ENCODE measurements around the gene UTP25. TPM values are rescaled to one million over a fixed set of nuclear protein-coding genes. Genes with fewer than 3 reads are reported as not detected.

UTP25 gene
- total RNA-seq, 1 donor: 22.1 TPM

DNA sequence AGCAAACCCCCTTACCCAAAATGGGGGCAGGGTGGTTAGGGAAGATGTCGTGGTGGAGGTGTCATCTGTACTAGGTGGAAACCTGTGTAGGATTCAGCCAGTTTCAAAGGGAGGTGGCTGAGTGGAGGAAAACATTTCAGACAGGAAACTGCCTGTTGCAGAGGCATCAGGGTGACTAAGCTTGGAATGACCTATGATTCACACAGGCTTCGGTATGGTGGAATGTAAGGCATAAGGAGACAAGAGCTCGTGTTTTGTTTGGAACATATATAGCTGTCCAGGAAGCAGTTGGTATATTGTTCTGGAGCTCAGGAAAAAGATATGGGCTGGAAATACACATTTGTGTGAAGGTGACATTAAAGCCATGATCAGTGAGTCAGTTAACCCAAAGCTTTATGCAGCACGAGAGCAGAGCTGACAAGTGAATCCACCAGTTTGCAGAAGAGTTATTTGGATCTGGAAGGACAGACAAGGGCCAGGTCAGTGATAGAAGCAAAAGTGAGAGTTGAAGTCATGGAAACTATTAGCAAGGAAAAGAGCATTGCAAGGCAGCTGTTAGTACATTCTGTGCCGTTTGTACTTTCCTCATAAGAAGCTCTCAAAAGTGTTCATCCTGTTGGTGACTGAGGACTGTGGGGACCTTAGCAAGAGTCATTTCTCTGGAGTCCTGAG, 12.2 kb downstream of the UTP25 start:
- peaks cover 49% of the 10 kb centered on the region for H3K4me1 ChIP-seq (ENCODE audit: insufficient read depth, low read length)
- DNase-seq (ENCODE audit: insufficient read length, low spot score, missing footprints): peak; percentile 86
- H3K36me3 ChIP-seq (ENCODE audit: insufficient read depth, low read length): peaks cover 81% of the 10 kb centered on the region
- H3K27me3 ChIP-seq (ENCODE audit: insufficient read depth, low read length): no peaks in the 10 kb centered on the region
- no peaks in the 10 kb centered on the region for H3K9me3 ChIP-seq (ENCODE audit: low read depth, low read length)
- peaks cover 55% of the 10 kb centered on the region for H3K79me2 ChIP-seq (ENCODE audit: insufficient read depth, low read length)
- H3K27ac ChIP-seq (ENCODE audit: low read depth, low read length): peak overlapping the region; percentile 92
- no peak overlapping the region for H2AFZ ChIP-seq (ENCODE audit: low read length)
- no peaks in the 10 kb centered on the region for H4K20me1 ChIP-seq (ENCODE audit: insufficient read depth, low read length)
- TF ChIP-seq, protein P1, sequence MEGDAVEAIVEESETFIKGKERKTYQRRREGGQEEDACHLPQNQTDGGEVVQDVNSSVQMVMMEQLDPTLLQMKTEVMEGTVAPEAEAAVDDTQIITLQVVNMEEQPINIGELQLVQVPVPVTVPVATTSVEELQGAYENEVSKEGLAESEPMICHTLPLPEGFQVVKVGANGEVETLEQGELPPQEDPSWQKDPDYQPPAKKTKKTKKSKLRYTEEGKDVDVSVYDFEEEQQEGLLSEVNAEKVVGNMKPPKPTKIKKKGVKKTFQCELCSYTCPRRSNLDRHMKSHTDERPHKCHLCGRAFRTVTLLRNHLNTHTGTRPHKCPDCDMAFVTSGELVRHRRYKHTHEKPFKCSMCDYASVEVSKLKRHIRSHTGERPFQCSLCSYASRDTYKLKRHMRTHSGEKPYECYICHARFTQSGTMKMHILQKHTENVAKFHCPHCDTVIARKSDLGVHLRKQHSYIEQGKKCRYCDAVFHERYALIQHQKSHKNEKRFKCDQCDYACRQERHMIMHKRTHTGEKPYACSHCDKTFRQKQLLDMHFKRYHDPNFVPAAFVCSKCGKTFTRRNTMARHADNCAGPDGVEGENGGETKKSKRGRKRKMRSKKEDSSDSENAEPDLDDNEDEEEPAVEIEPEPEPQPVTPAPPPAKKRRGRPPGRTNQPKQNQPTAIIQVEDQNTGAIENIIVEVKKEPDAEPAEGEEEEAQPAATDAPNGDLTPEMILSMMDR (IDR thresholded peaks at IDR 0.05; ENCODE audit: extremely low read depth, low read depth, low read length): no peak
- peak overlapping the region; percentile 29 for H3K4me3 ChIP-seq (ENCODE audit: insufficient read depth, low read length)
- peak overlapping the region; percentile 63 for H3K4me2 ChIP-seq (ENCODE audit: insufficient read depth, low read length)

DNA sequence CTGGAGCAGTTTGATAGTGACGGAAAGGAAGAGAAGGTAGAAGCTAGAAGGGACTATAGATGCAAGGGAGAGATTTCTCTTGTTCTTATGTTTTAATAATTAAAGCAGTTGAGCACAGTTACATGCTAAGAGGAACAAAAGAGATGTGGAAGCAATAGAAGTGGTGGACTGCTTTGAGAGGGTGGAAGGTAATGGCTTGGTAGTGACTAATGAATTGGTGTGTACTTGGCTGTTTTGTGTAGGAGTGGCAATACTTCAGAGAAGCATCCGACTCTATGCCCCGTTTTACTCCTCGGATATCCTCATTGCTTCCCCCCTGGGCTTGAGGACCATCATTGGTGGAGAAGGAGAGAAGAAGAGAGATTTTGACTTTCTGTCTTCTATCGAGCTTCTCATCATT, 12.8 kb downstream of the UTP25 start:
- Histone ChIP-seq H3K9me3 (ENCODE audit: low read depth, low read length) (no peaks in the 10 kb centered on the region), H3K4me3 (ENCODE audit: insufficient read depth, low read length) (peak overlapping the region; percentile 29), H3K27me3 (ENCODE audit: insufficient read depth, low read length) (no peaks in the 10 kb centered on the region), H2AFZ (ENCODE audit: low read length) (no peak overlapping the region), H4K20me1 (ENCODE audit: insufficient read depth, low read length) (no peaks in the 10 kb centered on the region), H3K4me1 (ENCODE audit: insufficient read depth, low read length) (peaks cover 49% of the 10 kb centered on the region), H3K27ac (ENCODE audit: low read depth, low read length) (peak overlapping the region; percentile 92), H3K36me3 (ENCODE audit: insufficient read depth, low read length) (peaks cover 78% of the 10 kb centered on the region), H3K4me2 (ENCODE audit: insufficient read depth, low read length) (peak overlapping the region; percentile 63), H3K79me2 (ENCODE audit: insufficient read depth, low read length) (peaks cover 61% of the 10 kb centered on the region)
- TF ChIP-seq, protein P1 (IDR thresholded peaks at IDR 0.05; ENCODE audit: extremely low read depth, low read depth, low read length): no peak
- DNase-seq (ENCODE audit: insufficient read length, low spot score, missing footprints): no peak

DNA sequence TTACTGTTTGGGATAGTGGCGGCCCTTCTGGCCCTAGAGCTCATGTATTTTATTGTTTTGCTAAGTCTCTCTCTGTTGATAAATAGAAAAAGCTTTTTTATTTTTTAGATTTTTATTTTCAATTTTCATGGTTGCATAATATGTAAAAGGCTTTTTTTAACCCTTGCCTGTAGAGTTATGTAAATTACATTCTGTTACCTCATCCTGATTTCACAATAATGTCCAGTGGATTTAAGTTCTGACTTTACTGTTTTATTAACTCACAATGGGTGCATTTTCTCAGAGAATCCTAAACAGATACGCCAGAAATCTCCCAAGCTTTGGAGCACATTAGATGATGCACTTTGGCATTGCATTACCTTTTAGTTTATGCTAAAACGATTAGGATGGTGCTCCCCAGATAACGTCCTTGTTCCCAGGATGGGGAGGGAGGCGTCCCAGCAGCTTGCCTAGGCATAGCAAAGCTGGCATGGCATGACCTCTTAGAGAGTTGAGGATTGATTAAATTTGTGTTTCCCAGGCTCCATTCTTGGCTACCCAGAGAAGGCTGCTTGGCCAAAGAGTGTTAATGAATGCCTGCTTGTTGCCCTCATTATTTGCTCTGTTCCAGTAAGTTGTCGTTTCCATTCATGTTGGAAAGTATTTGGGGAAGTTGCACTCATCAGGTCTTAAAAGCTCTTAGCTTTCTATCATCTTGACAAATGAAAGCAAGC, 17.1 kb downstream of the UTP25 start:
- Histone ChIP-seq H2AFZ (ENCODE audit: low read length) (no peak overlapping the region), H3K79me2 (ENCODE audit: insufficient read depth, low read length) (peaks cover 77% of the 10 kb centered on the region), H3K36me3 (ENCODE audit: insufficient read depth, low read length) (peaks cover 58% of the 10 kb centered on the region), H3K9me3 (ENCODE audit: low read depth, low read length) (no peaks in the 10 kb centered on the region), H3K4me3 (ENCODE audit: insufficient read depth, low read length) (no peak overlapping the region), H3K27ac (ENCODE audit: low read depth, low read length) (peak overlapping the region; percentile 81), H3K4me1 (ENCODE audit: insufficient read depth, low read length) (peaks cover 34% of the 10 kb centered on the region), H3K27me3 (ENCODE audit: insufficient read depth, low read length) (no peaks in the 10 kb centered on the region), H4K20me1 (ENCODE audit: insufficient read depth, low read length) (no peaks in the 10 kb centered on the region), H3K4me2 (ENCODE audit: insufficient read depth, low read length) (peak overlapping the region; percentile 18)
- no peak for DNase-seq (ENCODE audit: insufficient read length, low spot score, missing footprints)
- TF ChIP-seq, protein P1 (IDR thresholded peaks at IDR 0.05; ENCODE audit: extremely low read depth, low read depth, low read length): no peak

DNA sequence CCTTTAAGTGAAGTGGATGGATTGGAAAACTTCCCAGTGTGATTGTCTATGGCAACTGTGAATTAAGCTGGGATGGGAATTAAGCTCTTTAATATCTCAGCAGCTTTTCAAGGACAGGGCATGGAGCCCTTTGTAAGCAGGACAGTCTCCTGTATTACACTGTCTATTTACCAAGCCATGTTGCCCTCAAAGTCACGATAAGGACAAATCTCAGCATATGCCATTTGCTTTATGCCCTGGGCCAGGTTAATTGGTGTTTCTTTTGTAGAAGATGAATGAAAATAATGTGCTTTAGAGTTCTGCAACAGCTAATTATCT, 17.6 kb downstream of the UTP25 start:
- Histone ChIP-seq H3K27me3 (ENCODE audit: insufficient read depth, low read length) (no peaks in the 10 kb centered on the region), H3K4me2 (ENCODE audit: insufficient read depth, low read length) (peak overlapping the region; percentile 18), H4K20me1 (ENCODE audit: insufficient read depth, low read length) (no peaks in the 10 kb centered on the region), H3K9me3 (ENCODE audit: low read depth, low read length) (no peaks in the 10 kb centered on the region), H3K79me2 (ENCODE audit: insufficient read depth, low read length) (peaks cover 79% of the 10 kb centered on the region), H3K4me1 (ENCODE audit: insufficient read depth, low read length) (peaks cover 35% of the 10 kb centered on the region), H3K36me3 (ENCODE audit: insufficient read depth, low read length) (peaks cover 58% of the 10 kb centered on the region), H2AFZ (ENCODE audit: low read length) (no peak overlapping the region), H3K4me3 (ENCODE audit: insufficient read depth, low read length) (no peak overlapping the region), H3K27ac (ENCODE audit: low read depth, low read length) (peak overlapping the region; percentile 81)
- TF ChIP-seq, protein P1 (IDR thresholded peaks at IDR 0.05; ENCODE audit: extremely low read depth, low read depth, low read length): no peak
- no peak for DNase-seq (ENCODE audit: insufficient read length, low spot score, missing footprints)
